Measurements from ENCODE around the gene HOXC11.

DNA sequence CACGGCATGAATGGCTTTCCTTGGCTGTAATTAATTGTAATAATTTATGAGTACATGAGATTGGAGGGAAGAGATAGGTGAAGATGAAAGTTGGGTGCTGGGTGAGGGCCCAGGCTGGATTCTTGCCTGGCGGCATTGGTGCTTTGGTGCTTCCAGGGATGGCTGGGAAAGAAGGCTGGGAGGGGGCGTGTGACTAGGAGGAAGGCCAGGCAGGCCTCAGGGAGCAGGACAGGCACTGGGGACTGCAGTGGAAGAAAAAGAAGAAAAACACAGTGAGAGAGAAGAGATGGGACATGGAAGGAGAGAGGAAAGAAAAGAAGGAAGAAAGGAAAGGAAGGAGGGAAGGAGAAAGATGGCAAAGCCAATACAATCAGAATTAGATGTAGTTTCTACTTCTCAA lies 30.7 kb downstream of the HOXC11 start:
- TF ChIP-seq CTCF (conservative IDR thresholded peaks at IDR 0.05; ENCODE audit: low read depth, low read length), result no peak
- TF ChIP-seq CEBPB (IDR thresholded peaks at IDR 0.05; ENCODE audit: low read depth, low read length), result no peak
- TF ChIP-seq POLR2A (IDR thresholded peaks at IDR 0.05; ENCODE audit: low read depth, low read length), result no peak
- TF ChIP-seq, protein P1, sequence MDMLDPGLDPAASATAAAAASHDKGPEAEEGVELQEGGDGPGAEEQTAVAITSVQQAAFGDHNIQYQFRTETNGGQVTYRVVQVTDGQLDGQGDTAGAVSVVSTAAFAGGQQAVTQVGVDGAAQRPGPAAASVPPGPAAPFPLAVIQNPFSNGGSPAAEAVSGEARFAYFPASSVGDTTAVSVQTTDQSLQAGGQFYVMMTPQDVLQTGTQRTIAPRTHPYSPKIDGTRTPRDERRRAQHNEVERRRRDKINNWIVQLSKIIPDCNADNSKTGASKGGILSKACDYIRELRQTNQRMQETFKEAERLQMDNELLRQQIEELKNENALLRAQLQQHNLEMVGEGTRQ (IDR thresholded peaks at IDR 0.05; ENCODE audit: low read depth, low read length), result no peak
- no peak for TF ChIP-seq MXI1 (IDR thresholded peaks at IDR 0.05; ENCODE audit: borderline replicate concordance, low read depth, low read length)
- TF ChIP-seq MAZ (IDR thresholded peaks at IDR 0.05; ENCODE audit: borderline replicate concordance, low read depth, low read length), result no peak
- no peak for TF ChIP-seq SMC3 (IDR thresholded peaks at IDR 0.05; ENCODE audit: low read depth, low read length)
- no peak for TF ChIP-seq RAD21 (IDR thresholded peaks at IDR 0.05; ENCODE audit: low read length)
- TF ChIP-seq ELK1 (IDR thresholded peaks at IDR 0.05; ENCODE audit: borderline replicate concordance, low read depth, low read length), result no peak
- no peak for TF ChIP-seq MAFK (IDR thresholded peaks at IDR 0.05; ENCODE audit: low read depth, low read length)
- no peak for TF ChIP-seq NFE2L2 (IDR thresholded peaks at IDR 0.05; ENCODE audit: low read depth, low read length)
- no peak for TF ChIP-seq BHLHE40 (IDR thresholded peaks at IDR 0.05; ENCODE audit: low read depth, low read length)
